Measurements from ENCODE around the gene PDK1. TPM values are rescaled to one million over a fixed set of nuclear protein-coding genes. Genes with fewer than 3 reads are reported as not detected.

PDK1 gene
- total and polyA plus RNA-seq, 10 donors = 4.4 to 61.7 (median 27.0) TPM

- H3K4me1 ChIP-seq = peaks cover 0 to 21% (median 13%) of the 10 kb centered on the region in 6 donors
- intact Hi-C loops (cut with DNase I; ENCODE audit: low total_unique reads) = no loop called here
- H3K4me3 ChIP-seq = no peak overlapping the region
- H3K27ac ChIP-seq = no peak overlapping the region
- no peak for DNase-seq
- H3K36me3 ChIP-seq = peaks cover 0 to 3% (median 0%) of the 10 kb centered on the region in 6 donors
- H3K27me3 ChIP-seq (replicated peaks in 1 of 7) = no peaks in the 10 kb centered on the region
- peaks cover 0 to 12% (median 8%) of the 10 kb centered on the region in 8 donors for H3K9me3 ChIP-seq
- TF ChIP-seq POLR2AphosphoS5 (IDR thresholded peaks at IDR 0.05) = no peak
- no peak for TF ChIP-seq CTCF (IDR thresholded peaks at IDR 0.05 in 8 of 11, conservative IDR thresholded peaks at IDR 0.05 in 3 of 11)
- TF ChIP-seq POLR2A (IDR thresholded peaks at IDR 0.05) = no peak
These were observed 4.6 kb upstream of the PDK1 start for GRCh38 chr2:172551271-172551670.

DNA sequence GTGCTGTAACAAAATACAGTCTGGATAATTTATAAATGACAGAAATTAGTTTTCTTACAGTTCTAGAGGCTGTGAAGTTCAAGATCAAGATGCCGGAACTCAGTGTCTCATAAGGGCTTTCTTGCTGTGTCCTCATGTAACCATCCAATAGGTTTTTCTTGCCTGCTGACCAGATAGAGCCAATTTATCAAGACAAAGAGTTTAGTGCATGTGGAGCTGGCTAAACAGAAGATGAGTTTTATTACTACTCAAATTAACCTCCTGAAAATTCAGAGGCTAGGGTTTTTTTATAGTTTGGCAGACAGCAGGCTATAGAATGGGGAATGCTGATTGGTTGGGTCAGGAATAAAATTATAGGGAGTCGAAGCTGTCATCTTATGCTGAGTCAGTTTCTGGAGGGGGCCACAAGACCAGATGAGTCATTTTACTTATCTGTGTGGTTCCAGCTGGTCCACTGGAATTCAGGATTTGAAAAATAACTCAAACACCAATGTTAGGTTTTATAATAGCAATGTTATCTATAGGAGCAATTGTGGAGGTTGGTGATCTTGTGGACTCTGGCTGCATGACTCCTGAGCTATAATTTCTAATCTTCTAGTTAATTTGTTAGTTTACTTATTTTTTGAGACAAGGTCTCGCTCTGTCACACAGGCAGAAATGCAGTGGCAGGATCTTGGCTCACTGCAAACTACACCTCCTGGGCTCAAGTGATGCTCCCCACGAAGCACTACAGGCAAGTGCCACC is 3.2 kb upstream of the PDK1 start:
- H3K27me3 ChIP-seq (replicated peaks in 1 of 7) = no peaks in the 10 kb centered on the region
- peaks cover 0 to 3% (median 0%) of the 10 kb centered on the region in 6 donors for H3K36me3 ChIP-seq
- TF ChIP-seq POLR2A (IDR thresholded peaks at IDR 0.05) (no peak), CTCF (IDR thresholded peaks at IDR 0.05 in 8 of 11, conservative IDR thresholded peaks at IDR 0.05 in 3 of 11) (no peak), POLR2AphosphoS5 (IDR thresholded peaks at IDR 0.05) (no peak)
- peaks cover 0 to 36% (median 24%) of the 10 kb centered on the region in 6 donors for H3K4me1 ChIP-seq
- WGBS, 5 donors = 86 to 97% (median 91%) methylated on average over 4 of the region's 4 CpGs
- no peak overlapping the region for H3K4me3 ChIP-seq
- H3K27ac ChIP-seq = no peak overlapping the region
- no peak for DNase-seq
- intact Hi-C loops (cut with DNase I; ENCODE audit: low total_unique reads) = no loop called here
- H3K9me3 ChIP-seq = peaks cover 0 to 5% (median 3%) of the 10 kb centered on the region in 8 donors

GRCh38 chr2:172554352-172555271 is 1.3 kb upstream of the PDK1 start:
- H3K4me1 ChIP-seq = peaks cover 5 to 48% (median 27%) of the 10 kb centered on the region in 6 donors
- no peaks in the 10 kb centered on the region for H3K27me3 ChIP-seq (replicated peaks in 1 of 7)
- H3K4me3 ChIP-seq = peak overlapping the region; percentile 78 to 98 (median 88)
- 52 to 67% (median 57%) methylated on average over 18 of the region's 18 CpGs for WGBS, 5 donors
- intact Hi-C loops (cut with DNase I; ENCODE audit: low total_unique reads) = no loop called here
- peaks cover 0 to 13% (median 1%) of the 10 kb centered on the region in 6 donors for H3K36me3 ChIP-seq
- TF ChIP-seq CTCF (IDR thresholded peaks at IDR 0.05 in 8 of 11, conservative IDR thresholded peaks at IDR 0.05 in 3 of 11) (no peak), POLR2AphosphoS5 (IDR thresholded peaks at IDR 0.05) (no peak), POLR2A (IDR thresholded peaks at IDR 0.05) (no peak)
- no peak for DNase-seq
- no peaks in the 10 kb centered on the region for H3K9me3 ChIP-seq
- peak overlapping the region; percentile 85 to 98 (median 96) for H3K27ac ChIP-seq

DNA sequence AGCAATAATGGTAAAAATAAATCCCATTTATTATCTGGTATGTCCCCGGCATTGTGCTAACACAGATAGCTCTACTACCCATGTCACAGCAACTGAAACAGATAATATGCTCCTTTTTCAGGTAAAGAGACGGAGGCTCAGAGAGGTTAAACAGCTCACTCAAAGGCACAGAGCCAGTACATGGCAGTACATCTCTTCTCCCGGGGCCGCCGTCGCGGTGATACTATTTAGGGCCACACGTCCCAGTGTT is 693 bp upstream of the PDK1 start:
- Histone ChIP-seq H3K4me3 (peak overlapping the region; percentile 78 to 98 (median 88)), H3K9me3 (no peaks in the 10 kb centered on the region), H3K4me1 (peaks cover 5 to 48% (median 27%) of the 10 kb centered on the region in 6 donors), H3K36me3 (peaks cover 0 to 19% (median 6%) of the 10 kb centered on the region in 6 donors), H3K27me3 (replicated peaks in 1 of 7) (no peaks in the 10 kb centered on the region), H3K27ac (peak overlapping the region; percentile 85 to 98 (median 96))
- TF ChIP-seq CTCF (IDR thresholded peaks at IDR 0.05 in 8 of 11, conservative IDR thresholded peaks at IDR 0.05 in 3 of 11) (no peak), POLR2AphosphoS5 (IDR thresholded peaks at IDR 0.05) (no peak), POLR2A (IDR thresholded peaks at IDR 0.05) (no peak)
- intact Hi-C loops (cut with DNase I; ENCODE audit: low total_unique reads) = no loop called here
- 10 to 17% (median 14%) methylated on average over 5 to 8 of the region's 8 CpGs for WGBS, 5 donors
- no peak for DNase-seq

All from spleen (tissue), 11 donors.